ENCODE measurements around the gene NCK1. TPM values are rescaled to one million over a fixed set of nuclear protein-coding genes. Genes with fewer than 3 reads are reported as not detected.
A peak's percentile ranks its signal among the peaks of the same experiment; 100 is the strongest.

Gene NCK1
- total and polyA plus RNA-seq, 10 donors = 12.5 to 54.7 (median 46.0) TPM

GRCh38 chr3:136939489-136939888 is 77.5 kb downstream of the NCK1 start:
- Histone ChIP-seq H3K27ac (peak overlapping the region in 1 of 8 donors; percentile 22), H3K9me3 (peaks cover 0 to 11% (median 2%) of the 10 kb centered on the region in 8 donors), H3K4me3 (no peak overlapping the region), H3K27me3 (replicated peaks in 1 of 7) (no peaks in the 10 kb centered on the region), H3K4me1 (peaks cover 13 to 82% (median 52%) of the 10 kb centered on the region in 6 donors), H3K36me3 (peaks cover 0 to 14% (median 5%) of the 10 kb centered on the region in 6 donors)
- TF ChIP-seq CTCF (IDR thresholded peaks at IDR 0.05 in 8 of 11, conservative IDR thresholded peaks at IDR 0.05 in 3 of 11) (no peak), POLR2A (IDR thresholded peaks at IDR 0.05) (no peak), POLR2AphosphoS5 (IDR thresholded peaks at IDR 0.05) (no peak)
- no peak for DNase-seq
- intact Hi-C loops (cut with DNase I; ENCODE audit: low total_unique reads) = no loop called here
- WGBS, 5 donors = 65 to 83% (median 75%) methylated on average over 1 of the region's 1 CpG

GRCh38 chr3:136942803-136943202 is 80.8 kb downstream of the NCK1 start:
- Histone ChIP-seq H3K4me3 (no peak overlapping the region), H3K27me3 (replicated peaks in 1 of 7) (no peaks in the 10 kb centered on the region), H3K9me3 (no peaks in the 10 kb centered on the region), H3K36me3 (peaks cover 0 to 12% (median 8%) of the 10 kb centered on the region in 6 donors), H3K4me1 (peaks cover 13 to 80% (median 50%) of the 10 kb centered on the region in 6 donors), H3K27ac (peak overlapping the region in 4 of 8 donors; percentile 18 to 44 (median 28))
- no peak for DNase-seq
- intact Hi-C loops (cut with DNase I; ENCODE audit: low total_unique reads) = no loop called here
- no peak for TF ChIP-seq CTCF (IDR thresholded peaks at IDR 0.05 in 8 of 11, conservative IDR thresholded peaks at IDR 0.05 in 3 of 11)
- TF ChIP-seq POLR2A (IDR thresholded peaks at IDR 0.05) = no peak
- TF ChIP-seq POLR2AphosphoS5 (IDR thresholded peaks at IDR 0.05) = no peak
- 41 to 69% (median 57%) methylated on average over 1 of the region's 1 CpG for WGBS, 5 donors

GRCh38 chr3:136943436-136943835 is 81.4 kb downstream of the NCK1 start:
- intact Hi-C loops (cut with DNase I; ENCODE audit: low total_unique reads) = no loop called here

More at GRCh38 chr3:136943436-136943835, 81.4 kb downstream of the NCK1 start:
- Histone ChIP-seq H3K4me1 (peaks cover 12 to 80% (median 47%) of the 10 kb centered on the region in 6 donors), H3K4me3 (peak overlapping the region in 2 of 8 donors; percentile 2 to 12), H3K27me3 (replicated peaks in 1 of 7) (no peaks in the 10 kb centered on the region), H3K36me3 (peaks cover 0 to 15% (median 8%) of the 10 kb centered on the region in 6 donors), H3K9me3 (no peaks in the 10 kb centered on the region), H3K27ac (peak overlapping the region in 7 of 8 donors; percentile 8 to 55 (median 26))
- no peak for DNase-seq
- TF ChIP-seq CTCF (IDR thresholded peaks at IDR 0.05 in 8 of 11, conservative IDR thresholded peaks at IDR 0.05 in 3 of 11) = no peak
- TF ChIP-seq POLR2AphosphoS5 (IDR thresholded peaks at IDR 0.05) = no peak
- TF ChIP-seq POLR2A (IDR thresholded peaks at IDR 0.05) = no peak
- 50 to 66% (median 52%) methylated on average over 3 of the region's 3 CpGs for WGBS, 5 donors

All from spleen (tissue), 11 donors.